GM15510 (cell line): Measurements from ENCODE around the gene AHRR.

Experiments used
- POLR2A ChIP-seq: IDR thresholded peaks from 3 replicates; pipeline ENCODE4 v1.6.1; 2011; ENCODE audit warnings: borderline replicate concordance; ENCODE audit not compliant: insufficient read length; ENCODE audit errors: extremely low read depth

Gene AHRR

DNA sequence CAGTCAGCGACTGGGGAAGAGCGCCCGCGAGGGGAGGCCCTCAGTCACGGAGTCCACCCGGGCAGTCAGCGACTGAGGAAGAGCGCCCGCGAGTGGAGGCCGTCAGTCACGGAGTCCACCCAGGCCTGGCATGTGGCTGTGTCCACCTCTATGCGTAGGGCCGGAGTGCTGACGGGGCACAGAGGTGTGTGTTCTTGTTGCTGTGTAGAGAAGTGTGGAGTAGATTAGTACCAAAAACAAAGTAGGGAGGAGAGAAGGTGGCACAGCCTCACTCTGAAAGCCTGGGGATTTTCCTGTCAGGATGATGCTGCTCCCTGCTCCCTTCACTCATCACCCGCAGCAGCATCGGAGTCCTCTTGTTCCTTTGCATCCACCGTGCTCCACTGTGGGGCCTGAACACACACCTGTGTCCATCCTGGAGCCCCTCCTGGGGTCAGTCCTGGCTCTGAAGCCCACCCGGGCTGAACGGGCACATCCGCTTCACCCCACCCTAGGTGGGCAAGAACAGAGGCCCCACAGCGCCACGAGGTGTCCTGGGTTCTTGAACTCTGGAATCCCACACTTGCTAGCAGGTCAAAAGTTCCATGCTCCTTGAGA is 37.9 kb downstream of the AHRR start:
- no peak for TF ChIP-seq POLR2A

GRCh38 chr5:360257-361027 is 38.9 kb downstream of the AHRR start:
- no peak for TF ChIP-seq POLR2A

- TF ChIP-seq POLR2A, result no peak
Measured at GRCh38 chr5:362189-362588, 40.7 kb downstream of the AHRR start.

DNA sequence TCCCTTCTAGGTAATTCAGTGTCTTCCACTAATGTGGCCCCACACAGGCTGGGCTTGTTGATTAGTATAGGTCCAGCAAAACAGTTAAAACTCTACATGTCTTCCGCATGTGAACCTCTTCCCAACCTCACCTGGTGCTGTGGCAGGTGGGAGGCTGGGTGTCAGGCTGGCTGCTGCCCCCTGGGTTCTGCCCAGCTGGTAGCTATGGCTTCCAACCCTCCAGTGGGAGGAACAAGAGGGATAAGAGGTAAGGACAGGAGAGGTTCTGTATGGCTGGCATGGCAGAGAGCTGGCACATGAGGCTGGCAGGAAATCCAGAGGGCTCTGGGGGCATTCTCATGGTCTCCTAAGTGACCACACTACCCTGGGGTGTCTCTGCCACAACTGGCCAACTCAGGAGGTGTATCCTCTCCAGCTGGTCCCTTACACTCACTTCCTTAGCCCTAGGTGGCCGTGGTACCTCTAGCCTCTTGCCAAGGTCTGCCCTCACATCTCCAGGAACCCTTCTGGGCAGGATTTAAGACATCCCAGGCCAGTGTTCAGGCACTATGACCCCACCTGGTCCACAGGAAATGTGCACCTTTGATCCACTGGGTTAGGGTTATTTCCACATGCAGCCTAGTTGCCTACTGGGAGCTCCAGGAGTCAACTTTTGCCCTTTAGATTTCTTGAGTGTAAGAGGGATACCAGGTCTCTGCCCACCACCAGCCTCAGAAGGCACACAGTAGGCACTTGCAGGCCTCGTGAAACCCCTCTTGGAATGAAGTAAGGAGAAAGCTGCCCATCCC is 41.7 kb downstream of the AHRR start:
- TF ChIP-seq POLR2A, result no peak

GRCh38 chr5:364497-364896 is 43.0 kb downstream of the AHRR start:
- no peak for TF ChIP-seq POLR2A

GRCh38 chr5:366541-367357 is 45.2 kb downstream of the AHRR start:
- TF ChIP-seq POLR2A, result no peak

DNA sequence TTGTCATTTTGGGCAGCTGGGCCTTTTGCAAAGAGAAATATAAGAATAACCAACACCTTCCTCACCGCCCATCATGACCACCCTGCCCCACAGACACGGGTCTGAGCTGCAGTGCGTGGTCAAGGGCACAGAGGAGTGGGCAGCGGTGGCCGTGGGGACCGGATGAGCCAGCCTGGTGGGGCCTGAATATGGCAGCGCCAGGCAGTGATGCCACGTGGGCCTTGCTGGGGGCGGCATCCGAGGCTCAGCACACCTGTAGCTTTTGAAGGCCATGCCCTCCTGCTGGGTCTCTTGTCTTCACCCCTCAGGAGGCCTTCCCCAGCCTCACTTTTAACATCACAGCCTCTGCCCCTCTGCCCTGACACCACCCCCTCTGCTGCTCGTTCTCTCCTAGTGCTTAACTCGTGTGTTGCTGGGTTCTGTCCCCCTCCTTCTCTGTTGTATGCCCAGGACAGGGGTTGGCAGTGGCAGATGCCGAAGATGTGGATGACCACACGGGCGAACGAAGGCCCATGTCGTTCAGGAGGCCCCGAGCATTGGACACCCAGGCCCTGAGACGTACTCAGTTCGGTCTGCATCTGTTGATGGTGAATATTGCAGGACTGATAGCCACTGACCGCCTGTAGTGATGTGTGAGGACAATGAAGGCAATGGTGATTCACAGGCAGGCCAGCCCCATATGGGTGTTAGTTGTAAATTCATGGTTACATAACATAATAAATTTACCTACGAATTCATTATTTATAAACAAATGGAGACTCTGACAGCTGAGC is 46.0 kb downstream of the AHRR start:
- TF ChIP-seq POLR2A, result no peak

DNA sequence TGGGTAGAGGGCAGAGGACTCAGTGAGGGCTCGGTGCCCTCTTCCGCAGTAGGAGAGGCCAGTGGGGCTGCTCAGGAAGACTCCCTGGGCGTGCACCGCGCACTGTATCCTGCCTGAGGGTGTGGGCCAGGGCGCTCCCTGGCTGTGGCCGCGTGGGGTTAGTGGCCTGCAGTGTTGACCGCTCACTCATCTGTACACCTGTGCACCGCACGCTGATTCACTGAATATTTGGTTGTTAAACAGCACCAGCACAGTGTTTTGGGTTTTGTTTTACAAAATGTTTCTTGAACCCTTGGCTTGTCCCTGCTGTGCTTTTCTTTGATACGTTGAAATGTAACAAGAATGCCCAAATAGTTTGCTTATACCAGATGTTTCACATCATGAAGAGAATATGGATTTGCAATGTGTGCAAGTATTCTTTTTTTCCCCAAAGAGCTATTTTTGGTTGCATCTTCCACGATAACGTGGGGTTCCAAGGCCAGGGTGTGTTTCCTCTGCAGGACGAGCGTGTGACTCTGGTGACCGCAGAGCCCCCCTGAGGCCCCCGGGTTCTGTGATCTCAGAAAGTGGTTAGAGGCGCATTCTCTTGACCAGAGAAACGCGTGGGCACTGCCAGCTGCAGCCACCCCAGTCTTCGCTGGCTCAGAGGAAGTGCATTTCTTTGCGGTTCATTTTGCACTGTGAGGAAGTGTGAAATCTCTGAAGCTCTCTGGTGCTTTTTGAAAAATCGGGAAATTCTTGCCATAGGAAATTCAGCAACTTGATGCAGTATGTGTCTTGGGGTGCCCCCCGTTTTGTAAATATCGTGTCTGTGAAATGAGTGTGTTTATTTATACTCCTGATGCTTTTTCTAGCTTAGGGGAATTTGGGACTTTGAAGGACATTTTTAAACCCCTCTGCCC is 46.9 kb downstream of the AHRR start:
- no peak for TF ChIP-seq POLR2A

DNA sequence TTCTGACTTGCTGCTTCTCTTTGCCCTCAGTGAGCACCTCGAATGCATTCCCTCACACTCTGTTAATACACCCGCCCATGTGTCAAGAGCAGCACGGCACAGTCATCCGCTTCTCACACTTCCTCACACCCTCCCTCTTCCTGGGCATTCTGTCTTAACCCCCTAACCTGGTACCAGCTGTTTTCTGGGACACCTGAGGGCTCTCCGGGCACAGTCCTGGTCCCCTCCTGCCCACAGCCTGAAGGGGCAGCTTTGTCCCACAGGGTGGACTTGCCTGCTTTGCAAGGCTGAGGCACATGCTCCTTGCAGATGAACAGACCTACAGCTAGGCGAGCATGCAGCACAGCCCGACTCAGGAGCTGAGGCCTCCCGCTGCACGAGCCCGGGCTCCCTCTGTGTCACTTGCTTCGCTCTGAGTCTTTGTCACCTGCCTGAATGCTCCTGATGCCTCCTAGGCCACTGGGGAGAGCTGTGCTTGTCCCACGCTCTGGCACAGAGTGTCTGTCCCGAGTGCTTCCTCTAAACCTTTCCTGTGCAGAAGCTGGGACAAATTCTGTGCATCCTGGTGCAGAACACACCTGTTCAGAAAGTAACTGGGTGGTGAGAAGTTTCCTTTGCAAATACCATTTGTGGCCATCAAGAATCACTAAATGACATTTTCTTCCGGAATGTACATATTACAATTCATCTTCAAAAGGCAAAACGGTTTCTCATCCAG is 47.8 kb downstream of the AHRR start:
- TF ChIP-seq POLR2A, result no peak

- TF ChIP-seq POLR2A, result no peak
Measured at GRCh38 chr5:370311-370958, 48.9 kb downstream of the AHRR start.

GRCh38 chr5:370959-371810 is 49.7 kb downstream of the AHRR start:
- TF ChIP-seq POLR2A, result no peak
